GM18861 (cell line): Measurements from ENCODE around the gene RAD51.

Experiments used
- ATAC-seq: cut with Tn5 transposase; IDR thresholded peaks from one replicate; pipeline ENCODE4 v1.9.1; 2021; ENCODE audit not compliant: unreplicated experiment

Gene RAD51

GRCh38 chr15:40721701-40722100 lies 26.7 kb downstream of the RAD51 start:
- no peak for ATAC-seq

DNA sequence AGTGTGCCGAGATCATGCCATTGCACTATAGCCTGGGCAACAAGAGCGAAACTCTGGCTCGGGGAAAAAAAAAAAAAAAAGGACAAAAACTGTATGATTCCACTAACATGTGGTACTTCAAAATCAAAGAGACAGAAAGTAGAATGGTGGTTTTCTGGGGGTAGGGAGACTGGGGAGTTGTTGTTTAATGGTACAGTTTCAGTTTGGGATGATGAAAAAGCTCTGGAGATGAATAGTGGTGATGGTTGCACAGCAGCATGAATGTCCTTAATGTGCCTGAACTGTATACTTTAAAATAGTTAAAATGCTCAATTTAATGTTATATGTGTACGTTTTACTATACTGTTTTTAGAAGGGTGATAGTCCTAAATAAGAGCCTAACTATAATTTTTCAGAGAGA lies 27.4 kb downstream of the RAD51 start:
- ATAC-seq, result no peak

DNA sequence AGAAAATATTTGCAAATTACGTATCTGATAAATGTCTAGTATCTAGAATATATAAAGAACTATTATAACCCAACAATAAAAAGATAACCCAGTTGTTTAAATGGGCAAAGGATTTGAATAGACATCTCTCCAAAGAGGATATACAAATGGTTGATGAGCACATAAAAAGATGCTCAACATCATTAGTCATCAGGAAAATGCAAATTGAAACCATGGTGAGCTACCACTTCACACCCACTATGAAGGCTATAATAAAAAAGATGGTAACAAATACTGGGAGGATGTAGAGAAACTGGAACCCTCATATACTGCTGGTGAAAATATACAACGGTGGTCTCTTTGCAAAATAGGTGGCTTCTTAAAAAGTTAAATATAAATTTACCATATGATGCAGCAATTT lies 28.0 kb downstream of the RAD51 start:
- ATAC-seq, result no peak

- no peak for ATAC-seq
Measured at GRCh38 chr15:40723919-40724318, 28.9 kb downstream of the RAD51 start.

- no peak for ATAC-seq
Measured at GRCh38 chr15:40731034-40731433, 36.1 kb downstream of the RAD51 start.

DNA sequence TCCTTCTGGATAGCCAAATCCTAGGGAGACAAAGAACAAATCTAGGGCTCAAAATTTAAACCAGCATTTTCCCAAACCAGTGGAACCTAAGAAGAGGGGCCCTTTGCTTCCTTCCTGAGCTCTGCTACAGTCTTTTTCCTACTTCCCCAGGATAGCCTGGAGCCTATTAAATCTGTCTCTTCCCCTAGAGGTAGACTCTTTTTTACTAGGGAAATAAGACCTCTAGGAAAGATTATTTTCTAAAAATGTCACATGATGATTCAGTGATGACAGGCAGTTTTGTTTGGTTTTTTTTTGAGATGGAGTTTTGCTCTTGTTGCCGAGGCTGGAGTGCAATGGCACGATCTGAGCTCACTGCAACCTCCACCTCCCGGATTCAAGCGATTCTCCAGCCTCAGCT lies 41.6 kb downstream of the RAD51 start:
- no peak for ATAC-seq

- ATAC-seq, result no peak
Measured at GRCh38 chr15:40737048-40737447, 42.1 kb downstream of the RAD51 start.

DNA sequence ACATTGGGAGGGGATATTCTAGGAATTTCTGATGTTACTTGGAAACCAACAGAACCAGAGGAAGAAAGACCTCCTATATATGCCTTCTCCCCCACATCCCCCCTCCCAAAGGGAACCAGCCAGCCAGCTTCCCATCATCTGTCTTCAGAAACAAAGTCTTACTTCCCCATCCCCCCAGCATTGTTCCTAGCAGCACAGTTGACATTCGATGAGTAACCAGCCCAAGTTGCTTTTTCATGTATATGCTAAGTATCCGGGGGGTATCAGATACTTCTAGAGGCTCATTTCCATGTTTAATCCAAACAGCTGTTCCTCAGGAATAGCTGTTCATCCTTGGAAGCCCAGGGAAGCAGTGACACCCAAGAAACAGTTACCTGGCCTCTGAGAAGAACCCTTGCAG lies 44.1 kb downstream of the RAD51 start:
- ATAC-seq, result no peak

GRCh38 chr15:40739854-40740253 lies 44.9 kb downstream of the RAD51 start:
- ATAC-seq, result no peak

- no peak for ATAC-seq
Measured at GRCh38 chr15:40743485-40743901, 48.5 kb downstream of the RAD51 start.

DNA sequence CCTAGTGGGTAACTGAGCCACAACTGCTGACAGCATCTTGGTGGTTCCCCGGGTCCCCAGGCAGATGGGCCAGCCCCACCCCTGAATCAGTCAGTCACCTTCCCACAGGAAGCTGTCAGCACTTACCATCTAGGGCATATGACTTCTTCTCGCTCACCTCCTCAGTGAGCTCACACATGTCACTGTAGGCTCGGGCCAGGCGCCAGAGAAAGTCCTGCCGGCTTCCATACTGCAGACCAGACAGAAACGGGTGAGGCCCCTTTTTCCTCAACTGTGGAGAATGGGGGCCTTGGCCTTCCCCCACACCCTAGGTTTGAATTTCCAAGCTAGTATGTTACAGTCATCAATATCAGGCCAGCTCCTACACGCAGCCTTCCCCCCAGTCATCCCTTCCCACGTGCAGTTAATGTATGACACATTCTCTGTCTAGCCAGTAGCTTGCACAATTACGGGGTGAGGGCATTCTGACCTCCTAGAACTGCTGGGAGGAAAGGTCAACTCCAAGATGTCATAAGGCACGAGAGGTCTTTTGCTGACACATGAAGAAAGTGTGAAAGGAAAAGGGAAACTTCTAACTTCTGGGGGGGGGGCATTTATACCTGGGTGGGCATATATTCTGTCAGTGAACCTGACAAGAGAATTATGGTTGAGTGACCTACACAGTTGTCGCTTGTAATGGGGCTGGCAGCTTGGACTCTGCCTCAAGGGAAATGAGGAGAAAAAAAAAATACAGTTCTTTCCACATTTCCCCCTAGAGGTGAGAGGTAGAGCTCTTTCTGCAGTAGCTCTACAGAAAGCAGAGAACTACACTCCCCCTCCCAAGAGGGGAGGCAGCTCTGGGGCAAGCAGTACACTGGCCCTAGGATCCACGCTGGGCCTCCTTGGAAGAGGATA lies 49.2 kb downstream of the RAD51 start:
- ATAC-seq, result no peak

DNA sequence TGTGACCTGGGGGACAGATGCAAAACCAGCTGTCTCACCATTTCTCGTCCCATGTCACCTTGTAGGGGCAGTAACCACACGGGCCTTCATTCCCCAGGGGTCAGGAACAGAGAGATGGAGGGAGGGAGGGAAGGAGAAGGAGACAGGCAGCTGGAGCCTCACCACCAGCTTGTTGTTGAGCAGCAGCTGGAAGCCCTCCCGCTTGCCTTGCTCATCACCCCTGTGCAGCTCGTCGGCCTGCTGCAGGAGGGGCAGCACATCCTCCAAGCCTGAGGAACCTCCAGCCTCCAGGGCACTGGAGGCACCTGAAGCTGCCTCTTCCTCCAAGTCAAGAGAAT lies 49.8 kb downstream of the RAD51 start:
- ATAC-seq, result no peak

GRCh38 chr15:40746916-40747418 lies 52.0 kb downstream of the RAD51 start:
- no peak for ATAC-seq

GRCh38 chr15:40747685-40748631 lies 53.0 kb downstream of the RAD51 start:
- ATAC-seq, result no peak

DNA sequence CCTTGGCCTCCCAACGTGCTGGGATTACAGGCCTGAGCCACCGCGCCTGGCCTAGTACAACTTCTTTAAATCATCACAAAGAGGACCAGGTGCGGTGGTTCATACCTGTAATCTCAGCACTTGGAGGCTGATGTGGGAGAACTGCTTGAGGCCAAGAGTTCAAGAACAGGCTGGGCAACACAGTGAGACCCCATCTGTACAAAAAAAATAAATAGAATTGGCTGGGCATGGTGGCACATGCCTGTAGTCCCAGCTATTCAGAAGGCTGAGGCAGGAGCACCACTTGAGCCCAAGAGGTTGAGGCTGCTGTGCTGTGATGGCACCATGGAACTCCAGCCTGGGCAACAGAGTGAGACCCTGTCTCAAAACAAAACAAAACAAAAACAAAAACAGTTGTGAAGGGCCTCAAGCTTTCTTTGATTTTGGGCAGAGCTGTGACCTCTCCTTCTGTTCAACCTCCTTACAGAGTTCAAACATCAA lies 54.2 kb downstream of the RAD51 start:
- ATAC-seq, result no peak

GRCh38 chr15:40750885-40751284 lies 55.9 kb downstream of the RAD51 start:
- no peak for ATAC-seq

GRCh38 chr15:40751745-40752144 lies 56.8 kb downstream of the RAD51 start:
- ATAC-seq, result no peak

- ATAC-seq, result no peak
Measured at GRCh38 chr15:40754574-40754882, 59.6 kb downstream of the RAD51 start.

- peak; percentile 79 for ATAC-seq
Measured at GRCh38 chr15:40754883-40755811, 60.2 kb downstream of the RAD51 start, which contains the start of gene RMDN3. Gene RMDN3, minus strand, starts transcription at chr15:40755254. Its CDS starts 471 bp downstream, at chr15:40754783.

DNA sequence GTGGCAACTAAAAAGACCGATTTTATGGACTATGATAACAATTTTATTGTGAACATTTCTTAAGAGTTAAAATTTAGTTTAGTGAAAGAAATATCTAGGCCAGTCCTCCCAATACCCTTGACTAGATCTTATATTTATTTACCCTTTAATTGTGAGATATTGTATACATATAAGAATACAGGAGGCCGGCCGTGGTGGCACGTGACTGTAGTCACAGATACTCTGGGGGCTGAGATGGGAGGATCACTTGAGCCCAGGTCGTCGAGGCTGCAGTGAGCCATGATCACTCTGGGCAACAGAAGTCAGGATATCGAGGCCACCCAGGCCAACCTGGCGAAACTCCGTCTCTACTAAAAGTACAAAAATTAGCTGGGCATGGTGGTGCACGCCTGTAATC lies 60.8 kb downstream of the RAD51 start:
- ATAC-seq, result no peak

DNA sequence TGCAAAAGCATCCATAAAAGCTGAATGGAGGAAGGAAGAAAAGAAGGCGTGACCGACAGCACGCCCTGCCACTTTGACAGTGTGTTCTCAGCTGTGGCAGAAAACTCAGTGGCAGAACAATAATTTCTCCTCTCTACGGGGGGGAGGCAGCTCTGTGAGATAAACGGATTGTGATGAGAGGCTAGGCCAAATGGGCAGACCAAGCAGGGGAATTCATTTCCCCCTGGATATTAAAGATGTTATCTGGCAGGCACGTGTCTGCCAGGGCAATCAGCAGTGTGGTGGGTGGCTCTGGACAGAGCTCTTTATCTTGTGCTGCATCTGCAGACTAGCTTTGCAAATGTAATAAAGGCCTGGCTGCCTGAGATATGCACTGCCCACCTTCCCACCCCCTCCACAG lies 62.0 kb downstream of the RAD51 start:
- no peak for ATAC-seq
